A549 (cell line): ENCODE results near the gene ERP29. TPM values are rescaled to one million over a fixed set of nuclear protein-coding genes. Genes with fewer than 3 reads are reported as not detected.

Source experiments
- ATAC-seq, 2 experiments: fragments of 200-7000 bp in 1 of 2; fragments of >200 bp in 1 of 2; cut with Nextera tagmentation in 1 of 2; cut with Tn5 transposase in 1 of 2; 3 replicates each; pipeline versions ENCODE4 v1.8.0 to v1.9.1; 2018 to 2020; ENCODE audit warnings: mild to moderate bottlenecking in 1 of 2, moderate library complexity in 1 of 2
- CTCF ChIA-PET: fragments of 300-600 bp; sonication (Branson Sonifier 250); formaldehyde crosslinking; extraction: SDS; loops from one replicate; lab custom pipeline; 2021; ENCODE audit warnings: antibody characterized with exemption, inconsistent platforms; lab: Yijun Ruan, JAX
- POLR2A ChIA-PET: fragments of 350-600 bp; formaldehyde crosslinking; extraction: SDS; loops from one replicate; lab custom pipeline; 2021; ENCODE audit warnings: antibody characterized with exemption, inconsistent platforms; lab: Yijun Ruan, JAX
- DNase-seq, 2 experiments: peaks; one replicate each; pipeline versions ENCODE4 v3.0.0 to v3.0.0-alpha.2; 2011 to 2016; ENCODE audit warnings: low read depth in 1 of 2, low spot score in 1 of 2
- FAIRE-seq: peaks from 2 replicates; lab custom pipeline; 2011; peaks lifted over from hg19 to GRCh38; lab: Jason Lieb, UNC
- H3K27ac ChIP-seq, 2 experiments: fragments of >200 bp; sonication (Bioruptor Twin); formaldehyde crosslinking; 3 replicates each; pipeline ENCODE4 v1.5.1; 2016 to 2017
- H3K4me1 ChIP-seq: fragments of >200 bp; sonication (Bioruptor Twin); formaldehyde crosslinking; 3 replicates; pipeline ENCODE4 v1.6.1; 2016
- H3K4me2 ChIP-seq: fragments of >200 bp; sonication (Bioruptor Twin); formaldehyde crosslinking; 3 replicates; pipeline ENCODE4 v1.6.1; 2016
- H3K4me3 ChIP-seq: fragments of >200 bp; sonication (Bioruptor Twin); formaldehyde crosslinking; 3 replicates; pipeline ENCODE4 v1.5.1; 2016
- H3K9me3 ChIP-seq: fragments of >200 bp; sonication (Bioruptor Twin); formaldehyde crosslinking; 3 replicates; pipeline ENCODE4 v1.6.1; 2016
- ATOH8 ChIP-seq: fragments of 250-450 bp; sonication (Bioruptor Pico); IDR thresholded peaks from 2 replicates; pipeline ENCODE4 v1.5.0; 2020; ENCODE audit warnings: low read depth, mild to moderate bottlenecking, moderate library complexity
- CBX2 ChIP-seq: fragments of 200-600 bp; sonication (generic); IDR thresholded peaks from 2 replicates; pipeline ENCODE4 v1.6.1; 2016; ENCODE audit warnings: low read depth, mild to moderate bottlenecking, borderline replicate concordance
- CBX8 ChIP-seq: fragments of 200-600 bp; sonication (generic); IDR thresholded peaks from 2 replicates; pipeline ENCODE4 v1.6.1; 2016
- EP300 ChIP-seq, 2 experiments: fragments of >200 bp; sonication (Bioruptor Twin); formaldehyde crosslinking; IDR thresholded peaks; 2 replicates in 1 of 2; 3 replicates in 1 of 2; pipeline ENCODE4 v1.6.1; 2016 to 2017
- ESRRA ChIP-seq: fragments of 150-350 bp; IDR thresholded peaks from 2 replicates; pipeline ENCODE4 v1.6.1; 2014; ENCODE audit warnings: mild to moderate bottlenecking, low read length, borderline replicate concordance
- FOXS1 ChIP-seq: fragments of 250-450 bp; sonication (Bioruptor Pico); IDR thresholded peaks from 2 replicates; pipeline ENCODE4 v1.5.0; 2020; ENCODE audit warnings: mild to moderate bottlenecking, moderate library complexity
- HDAC2 ChIP-seq: fragments of 200-600 bp; sonication (generic); IDR thresholded peaks from 2 replicates; pipeline ENCODE4 v1.6.1; 2016
- HES2 ChIP-seq: fragments of >200 bp; sonication (Bioruptor Twin); formaldehyde crosslinking; IDR thresholded peaks from 2 replicates; pipeline ENCODE4 v1.6.1; 2016
- HEYL ChIP-seq: fragments of 250-450 bp; sonication (Bioruptor Pico); IDR thresholded peaks from 2 replicates; pipeline ENCODE4 v1.8.0; 2021; ENCODE audit warnings: mild to moderate bottlenecking, moderate library complexity
- HOXB5 ChIP-seq: fragments of 250-450 bp; sonication (Bioruptor Pico); IDR thresholded peaks from 2 replicates; pipeline ENCODE4 v1.5.0; 2020; ENCODE audit warnings: mild to moderate bottlenecking, moderate library complexity
- MAFK ChIP-seq: fragments of 450-650 bp; IDR thresholded peaks from 2 replicates; pipeline ENCODE4 v1.6.1; 2014; ENCODE audit not compliant: partially characterized antibody
- MYC ChIP-seq: IDR thresholded peaks from 2 replicates; pipeline ENCODE4 v1.6.1; 2012; ENCODE audit warnings: mild to moderate bottlenecking, inconsistent platforms, low read length, improper control_type of control experiment, borderline replicate concordance
- NFE2L2 ChIP-seq: fragments of 150-350 bp; conservative IDR thresholded peaks from 2 replicates; pipeline ENCODE4 v1.6.1; 2014; ENCODE audit warnings: low read length
- NPAS2 ChIP-seq: fragments of 250-450 bp; sonication (Bioruptor Pico); IDR thresholded peaks from 2 replicates; pipeline ENCODE4 v1.8.0; 2022; ENCODE audit warnings: mild to moderate bottlenecking, moderate library complexity, borderline replicate concordance
- RAD21 ChIP-seq, 2 experiments: fragments of >200 bp in 1 of 2; sonication (Bioruptor Twin) in 1 of 2; formaldehyde crosslinking in 1 of 2; IDR thresholded peaks in 1 of 2; conservative IDR thresholded peaks in 1 of 2; 2 replicates in 1 of 2; 3 replicates in 1 of 2; pipeline ENCODE4 v1.6.1; 2012 to 2018; ENCODE audit warnings: inconsistent platforms in 1 of 2
- RNF2 ChIP-seq: fragments of 200-600 bp; sonication (generic); IDR thresholded peaks from 2 replicates; pipeline ENCODE4 v1.6.1; 2016; ENCODE audit warnings: low read depth, mild to moderate bottlenecking, antibody characterized with exemption, moderate library complexity, borderline replicate concordance
- SMC3 ChIP-seq: fragments of >200 bp; sonication (Bioruptor Twin); formaldehyde crosslinking; IDR thresholded peaks from 3 replicates; pipeline ENCODE4 v1.6.1; 2018; ENCODE audit warnings: inconsistent platforms
- USF2 ChIP-seq: fragments of 450-650 bp; IDR thresholded peaks from 2 replicates; pipeline ENCODE4 v1.6.1; 2014; ENCODE audit warnings: antibody characterized with exemption
- ZFP36 ChIP-seq: fragments of 450-650 bp; IDR thresholded peaks from 2 replicates; pipeline ENCODE4 v1.6.1; 2014; ENCODE audit warnings: borderline replicate concordance; ENCODE audit not compliant: partially characterized antibody
- ZNF302 ChIP-seq: fragments of 250-450 bp; sonication (Bioruptor Pico); IDR thresholded peaks from 2 replicates; pipeline ENCODE4 v1.9.0; 2021; ENCODE audit warnings: inconsistent platforms, mild to moderate bottlenecking, moderate library complexity
- ZSCAN20 ChIP-seq: fragments of 250-450 bp; sonication (Bioruptor Pico); IDR thresholded peaks from 2 replicates; pipeline ENCODE4 v1.8.0; 2022; ENCODE audit warnings: mild to moderate bottlenecking, moderate library complexity
- WGBS: methylation state at CpG from one replicate; pipeline ENCODE4 v1.1.6; 2017; ENCODE audit errors: missing lambda C conversion rate; 5-methylcytosine and 5-hydroxymethylcytosine counted together
- polyA plus RNA-seq, 4 experiments: library from polyadenylated mRNA; depleted of rRNA in 3 of 4; stranded (reverse); fragments of >200 nt; fragmentation: RNase III in 1 of 4; extraction: RNeasy Plus Mini Kit Qiagen cat#74134 plus additional on column Dnase treatment in 1 of 4; gene quantifications; 2 replicates in 3 of 4; 3 replicates in 1 of 4; pipeline ENCODE4 v1.2.3, GENCODE V29; 2011 to 2017
- TF ChIP-seq, protein P1 (sequence below): fragments of 250-450 bp; sonication (Bioruptor Pico); IDR thresholded peaks from 2 replicates; pipeline ENCODE4 v1.5.0; 2021; ENCODE audit warnings: mild to moderate bottlenecking, moderate library complexity, borderline replicate concordance

The ERP29 gene
- polyA plus RNA-seq, 2 of the 4 experiments (the other 2 are of a cell fraction): 115 to 157 TPM

DNA sequence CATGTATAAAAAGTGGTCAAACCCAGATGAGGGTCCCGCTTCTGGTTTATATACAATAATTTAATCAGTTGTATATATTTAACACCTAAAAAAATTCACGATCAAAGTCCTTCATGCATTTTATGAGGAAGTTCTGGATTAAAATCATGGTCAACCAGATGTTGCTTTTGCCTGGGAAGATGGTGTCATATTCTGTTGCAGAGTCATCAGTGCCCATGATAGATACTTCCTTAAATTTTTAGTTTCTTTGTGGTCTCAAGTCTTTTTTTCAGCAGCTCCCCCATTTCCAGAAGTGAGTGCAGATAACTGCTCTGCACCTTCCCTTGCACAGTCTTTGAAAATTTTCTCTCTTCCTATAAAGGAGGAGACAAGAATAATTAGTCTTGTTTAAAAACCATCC lies 16.1 kb downstream of the ERP29 start:
- FAIRE-seq (no peak), ATAC-seq (no peak), DNase-seq (no peak)
- WGBS: 95% methylated on average over 2 of the region's 2 CpGs
- H3K9me3 ChIP-seq: no peaks in the 10 kb centered on the region
- no peaks in the 10 kb centered on the region; the same call in 2 of the 3 replicates for H3K4me1 ChIP-seq
- H3K4me3 ChIP-seq: no peak overlapping the region
- CTCF ChIA-PET: interaction anchor here (1.1 kb wide), 1 partner anchor 10 kb away, joined by 3 read pairs; no protein-coding TSS in a partner anchor
- TF ChIP-seq, protein P1, sequence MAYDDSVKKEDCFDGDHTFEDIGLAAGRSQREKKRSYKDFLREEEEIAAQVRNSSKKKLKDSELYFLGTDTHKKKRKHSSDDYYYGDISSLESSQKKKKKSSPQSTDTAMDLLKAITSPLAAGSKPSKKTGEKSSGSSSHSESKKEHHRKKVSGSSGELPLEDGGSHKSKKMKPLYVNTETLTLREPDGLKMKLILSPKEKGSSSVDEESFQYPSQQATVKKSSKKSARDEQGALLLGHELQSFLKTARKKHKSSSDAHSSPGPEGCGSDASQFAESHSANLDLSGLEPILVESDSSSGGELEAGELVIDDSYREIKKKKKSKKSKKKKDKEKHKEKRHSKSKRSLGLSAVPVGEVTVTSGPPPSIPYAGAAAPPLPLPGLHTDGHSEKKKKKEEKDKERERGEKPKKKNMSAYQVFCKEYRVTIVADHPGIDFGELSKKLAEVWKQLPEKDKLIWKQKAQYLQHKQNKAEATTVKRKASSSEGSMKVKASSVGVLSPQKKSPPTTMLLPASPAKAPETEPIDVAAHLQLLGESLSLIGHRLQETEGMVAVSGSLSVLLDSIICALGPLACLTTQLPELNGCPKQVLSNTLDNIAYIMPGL (CRISPR knock-in tag): no peak
- TF ChIP-seq ZFP36 (no peak), SMC3 (no peak), ZNF302 (CRISPR knock-in tag) (no peak), EP300 (IDR thresholded peaks at IDR 0.05) (no peak), ESRRA (no peak), HEYL (CRISPR knock-in tag) (no peak), HOXB5 (no peak), CBX8 (no peak), CBX2 (no peak), RNF2 (no peak), ZSCAN20 (CRISPR knock-in tag) (no peak), MYC (no peak), RAD21 (conservative IDR thresholded peaks at IDR 0.05 in 1 of 2, IDR thresholded peaks at IDR 0.05 in 1 of 2) (no peak), FOXS1 (CRISPR knock-in tag) (no peak)
- POLR2A ChIA-PET: no interaction called here
- no peak overlapping the region for H3K27ac ChIP-seq
- H3K4me2 ChIP-seq: no peak overlapping the region

DNA sequence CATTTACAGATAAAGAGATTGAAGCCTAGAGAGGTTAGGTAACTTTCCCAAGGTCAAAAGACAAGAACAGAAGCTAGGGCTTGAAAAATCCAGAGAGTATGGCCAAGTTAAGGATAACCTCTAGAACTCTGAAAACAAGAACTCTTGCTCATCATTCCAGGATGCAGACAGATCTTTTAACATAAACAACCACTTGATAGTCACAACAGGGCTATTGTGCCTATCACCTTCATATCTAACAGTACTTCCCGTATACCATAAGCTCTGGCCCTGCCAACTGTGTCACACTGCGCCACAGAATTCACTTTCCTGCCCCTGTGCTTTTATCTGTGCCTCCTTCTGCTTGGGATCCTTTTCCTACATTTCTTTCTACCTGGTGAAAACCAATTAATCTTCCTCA lies 18.2 kb downstream of the ERP29 start:
- FAIRE-seq (no peak), ATAC-seq (no peak; a peak in 1 of 6 replicates)
- POLR2A ChIA-PET: no interaction called here

GRCh38 chr12:112032292-112032691 lies 19.1 kb downstream of the ERP29 start:
- Histone ChIP-seq H3K4me2 (no peak overlapping the region), H3K4me3 (no peak overlapping the region), H3K27ac (no peak overlapping the region), H3K9me3 (no peaks in the 10 kb centered on the region), H3K4me1 (no peaks in the 10 kb centered on the region)
- DNase-seq: no peak
- POLR2A ChIA-PET: no interaction called here
- no peak for TF ChIP-seq HES2
- no peak for TF ChIP-seq NFE2L2
- no peak for TF ChIP-seq USF2
- TF ChIP-seq MAFK: peak; percentile 65
- no peak for TF ChIP-seq NPAS2 (CRISPR knock-in tag)
- WGBS: 87% methylated on average over 5 of the region's 5 CpGs
- FAIRE-seq: no peak
- no peak for ATAC-seq
- CTCF ChIA-PET: interaction anchor here (1.1 to 1.4 kb wide), 2 partner anchors 11 to 86 kb away, joined by 3 read pairs; no protein-coding TSS in a partner anchor

More for the DNA sequence above, 18.2 kb downstream of the ERP29 start:
- 90% methylated on average over 2 of the region's 2 CpGs for WGBS
- Histone ChIP-seq H3K9me3 (no peaks in the 10 kb centered on the region), H3K4me2 (no peak overlapping the region), H3K27ac (no peak overlapping the region), H3K4me3 (no peak overlapping the region), H3K4me1 (no peaks in the 10 kb centered on the region)
- no peak for DNase-seq
- CTCF ChIA-PET: interaction anchor here (1.4 kb wide), 1 partner anchor 11 kb away, joined by 3 read pairs; no protein-coding TSS in a partner anchor
- TF ChIP-seq ATOH8 (CRISPR knock-in tag) (no peak), HDAC2 (no peak), ESRRA (no peak), MAFK (no peak)
